HG03175 (cell line): Measurements from ENCODE around the gene TMX2.

Experiments
- ATAC-seq: cut with Tn5 transposase; IDR thresholded peaks from one replicate; pipeline ENCODE4 v1.9.1; 2021; ENCODE audit warnings: mild to moderate bottlenecking, moderate library complexity; ENCODE audit not compliant: unreplicated experiment

Gene TMX2

GRCh38 chr11:57763568-57763967 is 51.2 kb downstream of the TMX2 start:
- ATAC-seq = no peak

- no peak for ATAC-seq
Observed at GRCh38 chr11:57764021-57764420, 51.6 kb downstream of the TMX2 start.

GRCh38 chr11:57764566-57764965 is 52.2 kb downstream of the TMX2 start:
- ATAC-seq = no peak

- ATAC-seq = no peak
Observed at GRCh38 chr11:57764972-57765371, 52.6 kb downstream of the TMX2 start.

GRCh38 chr11:57770793-57771192 is 58.4 kb downstream of the TMX2 start:
- ATAC-seq = no peak

- ATAC-seq = no peak
Observed at GRCh38 chr11:57771365-57771764, 59.0 kb downstream of the TMX2 start.

GRCh38 chr11:57772562-57772961 is 60.2 kb downstream of the TMX2 start:
- ATAC-seq = no peak

- no peak for ATAC-seq
Observed at GRCh38 chr11:57773026-57773598, 60.7 kb downstream of the TMX2 start.

GRCh38 chr11:57775491-57775890 is 63.1 kb downstream of the TMX2 start:
- no peak for ATAC-seq

- ATAC-seq = no peak
Observed at GRCh38 chr11:57776031-57776521, 63.7 kb downstream of the TMX2 start.

- ATAC-seq = no peak
Observed at GRCh38 chr11:57776577-57777210, 64.3 kb downstream of the TMX2 start.

GRCh38 chr11:57777969-57778317 is 65.5 kb downstream of the TMX2 start:
- no peak for ATAC-seq

GRCh38 chr11:57778318-57779037 is 66.1 kb downstream of the TMX2 start:
- no peak for ATAC-seq

- no peak for ATAC-seq
Observed at GRCh38 chr11:57779276-57779675, 66.9 kb downstream of the TMX2 start.

- no peak for ATAC-seq
Observed at GRCh38 chr11:57781529-57781943, 69.1 kb downstream of the TMX2 start.

- ATAC-seq = no peak
Observed at GRCh38 chr11:57785072-57785471, 72.7 kb downstream of the TMX2 start.

- ATAC-seq = no peak
Observed at GRCh38 chr11:57786436-57786835, 74.0 kb downstream of the TMX2 start.

- no peak for ATAC-seq
Observed at GRCh38 chr11:57787006-57787604, 74.7 kb downstream of the TMX2 start.

GRCh38 chr11:57787920-57788702 is 75.7 kb downstream of the TMX2 start:
- ATAC-seq = no peak

- ATAC-seq = no peak
Observed at GRCh38 chr11:57788703-57789088, 76.3 kb downstream of the TMX2 start.
